Fibroblast of the aortic adventitia (primary cell): Measurements from ENCODE around the gene AK2. TPM values are rescaled to one million over a fixed set of nuclear protein-coding genes. Genes with fewer than 3 reads are reported as not detected.

Experiments used
- DNase-seq: peaks from one replicate; pipeline ENCODE4 v3.0.0-alpha.2; 2010; ENCODE audit warnings: low read depth
- H3K4me3 ChIP-seq: 2 replicates; pipeline ENCODE4 v1.5.1; 2011; ENCODE audit warnings: low read depth, mild to moderate bottlenecking, control low read depth, low read length, moderate library complexity
- total RNA-seq: library from RNA; depleted of rRNA; stranded (reverse); fragments of >200 nt; gene quantifications from 2 replicates; pipeline ENCODE4 v1.2.3, GENCODE V29; 2012; ENCODE audit warnings: low replicate concordance
- TF ChIP-seq, protein P1 (sequence below): IDR thresholded peaks from 2 replicates; pipeline ENCODE4 v1.5.1; 2011; ENCODE audit warnings: mild to moderate bottlenecking, low read length, control low read depth, inconsistent platforms; ENCODE audit not compliant: insufficient read depth

The AK2 gene
- total RNA-seq, 1 donor: 155 TPM

DNA sequence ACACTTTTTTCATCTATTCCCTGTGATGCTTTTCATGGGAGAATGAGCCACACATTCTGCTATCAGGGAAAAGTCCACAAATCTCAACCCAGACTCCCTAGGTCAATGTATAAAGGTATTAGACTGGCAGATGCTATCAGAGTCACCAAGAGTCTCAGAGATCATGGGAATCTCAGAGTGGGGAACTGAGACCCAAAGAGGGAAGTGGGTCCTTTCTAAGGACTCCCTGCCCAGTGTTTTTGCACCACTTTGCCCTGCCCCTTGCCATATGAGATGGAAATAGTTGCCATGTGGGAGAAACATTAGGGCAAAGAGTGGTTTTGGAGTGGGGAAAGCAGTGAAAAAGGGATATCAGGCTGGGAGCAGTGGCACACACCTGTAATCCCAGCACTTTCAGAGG lies 25.2 kb upstream of the AK2 start:
- no peak for DNase-seq
- TF ChIP-seq, protein P1, sequence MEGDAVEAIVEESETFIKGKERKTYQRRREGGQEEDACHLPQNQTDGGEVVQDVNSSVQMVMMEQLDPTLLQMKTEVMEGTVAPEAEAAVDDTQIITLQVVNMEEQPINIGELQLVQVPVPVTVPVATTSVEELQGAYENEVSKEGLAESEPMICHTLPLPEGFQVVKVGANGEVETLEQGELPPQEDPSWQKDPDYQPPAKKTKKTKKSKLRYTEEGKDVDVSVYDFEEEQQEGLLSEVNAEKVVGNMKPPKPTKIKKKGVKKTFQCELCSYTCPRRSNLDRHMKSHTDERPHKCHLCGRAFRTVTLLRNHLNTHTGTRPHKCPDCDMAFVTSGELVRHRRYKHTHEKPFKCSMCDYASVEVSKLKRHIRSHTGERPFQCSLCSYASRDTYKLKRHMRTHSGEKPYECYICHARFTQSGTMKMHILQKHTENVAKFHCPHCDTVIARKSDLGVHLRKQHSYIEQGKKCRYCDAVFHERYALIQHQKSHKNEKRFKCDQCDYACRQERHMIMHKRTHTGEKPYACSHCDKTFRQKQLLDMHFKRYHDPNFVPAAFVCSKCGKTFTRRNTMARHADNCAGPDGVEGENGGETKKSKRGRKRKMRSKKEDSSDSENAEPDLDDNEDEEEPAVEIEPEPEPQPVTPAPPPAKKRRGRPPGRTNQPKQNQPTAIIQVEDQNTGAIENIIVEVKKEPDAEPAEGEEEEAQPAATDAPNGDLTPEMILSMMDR: no peak
- H3K4me3 ChIP-seq: no peak overlapping the region

GRCh38 chr1:33060579-33061083 lies 23.9 kb upstream of the AK2 start:
- H3K4me3 ChIP-seq: no peak overlapping the region
- peak; percentile 96 for DNase-seq
- TF ChIP-seq, protein P1: no peak

DNA sequence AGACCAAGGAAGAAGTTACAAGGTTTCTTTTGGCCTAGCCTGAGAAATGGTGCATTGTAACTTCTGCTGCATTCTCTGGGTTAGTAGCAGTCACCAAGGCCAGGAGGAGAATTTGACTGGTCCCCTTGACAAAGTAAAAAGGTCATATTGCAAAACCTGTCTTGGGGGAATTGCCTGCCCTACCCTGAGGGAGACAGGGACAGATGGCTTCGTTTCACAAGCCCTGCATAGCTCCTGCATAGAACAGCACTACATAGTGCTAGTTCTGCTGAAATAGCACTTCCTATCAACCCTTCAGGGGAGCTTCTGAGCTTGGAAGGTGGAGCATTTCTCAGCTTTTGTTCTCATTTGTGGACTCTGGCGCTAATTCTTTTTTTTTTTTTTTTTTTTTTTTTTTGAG lies 20.4 kb upstream of the AK2 start:
- H3K4me3 ChIP-seq: no peak overlapping the region
- TF ChIP-seq, protein P1: no peak

DNA sequence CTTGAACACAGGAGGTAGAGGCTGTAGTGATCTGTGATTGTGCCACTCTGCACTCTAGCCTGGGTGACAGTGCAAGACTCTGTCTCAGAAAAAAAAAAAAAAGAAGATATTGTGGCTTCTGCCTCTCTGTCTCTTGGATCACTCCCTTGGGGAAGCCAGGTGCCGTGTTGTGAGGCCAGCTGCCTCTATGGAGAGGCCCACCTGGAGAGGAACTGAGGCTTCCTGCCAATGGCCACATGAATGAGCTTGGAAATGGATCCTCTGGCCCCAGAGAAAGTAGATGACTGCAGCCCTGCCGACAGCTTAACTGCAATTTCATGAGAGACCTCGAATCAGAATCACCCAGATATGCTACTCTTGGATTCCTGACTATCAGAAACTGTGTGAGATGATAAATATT lies 19.7 kb upstream of the AK2 start:
- TF ChIP-seq, protein P1: no peak
- no peak overlapping the region for H3K4me3 ChIP-seq
- DNase-seq: no peak

More for the DNA sequence above, 20.4 kb upstream of the AK2 start:
- DNase-seq: no peak

- TF ChIP-seq, protein P1: peak; percentile 79
- peak; percentile 91 for DNase-seq
- no peak overlapping the region for H3K4me3 ChIP-seq
Measured at GRCh38 chr1:33055210-33056008, 18.7 kb upstream of the AK2 start.

DNA sequence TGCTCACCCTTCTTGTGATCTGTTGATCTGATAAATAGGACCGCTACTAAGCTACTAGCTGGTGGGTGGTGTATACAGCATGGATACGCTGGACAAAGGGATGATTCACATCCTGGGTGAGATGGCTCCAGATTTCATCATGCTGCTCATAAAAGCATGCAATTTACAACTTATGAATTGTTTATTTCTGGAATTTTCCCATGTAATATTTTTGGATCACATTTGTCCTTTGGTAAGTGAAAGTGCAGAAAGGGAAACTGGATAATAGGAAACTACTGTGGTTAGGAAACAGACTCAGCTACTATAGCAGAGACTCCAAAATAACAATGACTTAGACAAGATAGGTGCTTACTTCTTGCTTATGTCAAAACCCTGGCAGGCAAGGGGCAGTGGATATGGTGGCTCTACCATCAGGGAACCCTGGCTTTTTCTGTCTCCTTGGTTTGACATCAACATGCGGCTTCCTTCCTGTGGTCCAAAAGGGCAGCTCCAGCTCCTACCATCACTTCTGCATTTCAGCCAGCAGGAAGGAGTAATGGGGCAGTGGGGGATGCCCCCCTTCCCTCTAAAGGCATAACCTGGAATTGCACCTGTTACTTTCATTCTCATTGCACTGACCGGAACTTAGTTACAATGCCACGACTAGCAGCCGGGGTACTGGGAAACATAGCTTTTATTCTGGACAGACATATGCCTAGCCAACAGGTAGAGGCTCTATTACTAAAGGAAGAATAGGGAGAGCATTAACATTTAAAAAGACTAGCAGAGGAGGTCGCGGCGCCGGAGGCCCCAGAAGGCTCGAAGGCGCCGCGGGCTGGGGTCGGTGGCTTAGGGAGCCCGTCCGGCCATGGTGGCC lies 13.8 kb upstream of the AK2 start:
- peak; percentile 93 for DNase-seq
- TF ChIP-seq, protein P1: peak; percentile 31
- H3K4me3 ChIP-seq: no peak overlapping the region
